GM18870 (cell line): ENCODE data around the gene OR6K6.

Experiments
- ATAC-seq: cut with Tn5 transposase; IDR thresholded peaks from one replicate; pipeline ENCODE4 v1.9.1; 2021; ENCODE audit warnings: moderate library complexity; ENCODE audit not compliant: unreplicated experiment

Gene OR6K6

DNA sequence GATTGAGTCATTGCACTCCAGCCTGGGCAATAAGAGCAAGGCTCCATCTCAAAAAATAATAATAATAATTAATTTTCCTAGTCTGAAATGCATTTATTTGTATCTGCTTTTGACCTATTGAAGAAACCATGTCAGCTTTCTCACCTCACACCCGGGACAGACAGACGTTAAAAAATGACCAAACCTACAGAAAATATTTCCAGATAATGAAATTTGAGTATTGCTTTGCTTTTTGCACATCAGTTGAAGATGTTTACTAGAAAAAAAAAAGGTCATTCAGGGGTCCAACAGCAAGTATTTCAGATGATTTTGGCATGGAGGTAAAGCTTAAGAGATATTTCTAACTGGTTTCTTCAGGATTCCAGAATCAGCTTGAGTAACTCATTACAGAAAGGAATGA, at the start of gene OR6K6:
Gene OR6K6 (plus strand): TSS at position 301 of the 400 bp plus-strand sequence. CDS start 168 bp downstream, outside the sequence.
- no peak for ATAC-seq

DNA sequence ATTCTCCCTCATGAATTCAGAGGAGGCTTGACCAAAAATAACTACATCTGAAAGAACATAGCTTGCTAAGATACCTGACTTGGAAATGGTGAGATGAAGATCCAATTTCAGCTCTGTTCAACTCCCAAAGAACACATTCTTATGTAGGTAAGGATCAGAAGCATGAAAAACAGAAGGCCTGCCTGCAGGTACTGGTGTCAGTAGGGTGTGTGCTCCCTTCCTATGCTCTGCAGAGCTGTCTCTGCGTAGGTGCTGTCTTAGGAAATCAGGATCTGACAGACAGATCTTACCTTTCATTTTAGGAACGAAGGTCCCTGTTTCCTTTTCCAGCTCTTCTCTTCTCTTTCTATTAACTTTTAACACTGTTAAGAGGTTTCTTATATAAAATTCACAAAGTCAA, 48.4 kb upstream of the OR6K6 start:
- no peak for ATAC-seq

- ATAC-seq, result no peak
These were observed 43.4 kb upstream of the OR6K6 start for GRCh38 chr1:158711098-158711497.

- ATAC-seq, result no peak
These were observed 39.8 kb upstream of the OR6K6 start for GRCh38 chr1:158714754-158715153.

DNA sequence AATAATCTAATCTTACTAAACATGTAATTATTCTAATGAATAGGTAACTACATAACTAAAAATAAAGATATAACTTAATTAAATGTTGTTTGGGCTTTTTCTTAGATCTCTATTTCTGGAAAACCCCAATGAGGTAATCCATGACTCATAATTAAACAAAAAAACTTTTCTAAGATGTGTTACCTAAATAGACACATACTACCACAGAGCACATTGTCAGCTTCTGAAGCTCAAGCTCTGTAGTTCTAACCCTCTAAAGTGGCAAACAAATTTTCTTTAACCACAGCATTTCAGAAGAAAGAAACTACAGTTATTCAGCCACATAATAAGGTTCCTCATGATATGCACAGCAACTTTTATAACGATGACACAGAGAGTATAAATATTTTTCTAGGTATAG, 38.2 kb upstream of the OR6K6 start:
- ATAC-seq, result peak; percentile 58

DNA sequence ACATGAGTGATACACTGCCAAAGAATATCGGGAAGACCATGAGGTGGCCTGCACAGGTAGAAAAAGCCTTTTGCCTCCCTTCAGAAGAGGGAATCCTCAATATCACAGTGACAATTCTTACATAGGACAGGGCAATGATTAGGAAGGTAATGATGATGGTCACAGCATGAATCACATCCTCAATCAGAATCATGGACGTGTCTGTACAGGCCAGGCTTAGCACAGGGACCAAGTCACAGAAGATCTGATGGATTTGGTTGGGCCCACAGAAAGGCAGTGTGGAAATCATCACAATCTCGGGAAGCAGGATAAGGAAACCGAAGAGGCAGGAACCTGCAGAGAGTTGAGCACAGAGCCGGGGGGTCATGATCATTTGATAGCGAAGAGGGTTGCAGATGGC, 37.2 kb upstream of the OR6K6 start:
- ATAC-seq, result no peak

- no peak for ATAC-seq
These were observed 34.9 kb upstream of the OR6K6 start for GRCh38 chr1:158719664-158720063.

DNA sequence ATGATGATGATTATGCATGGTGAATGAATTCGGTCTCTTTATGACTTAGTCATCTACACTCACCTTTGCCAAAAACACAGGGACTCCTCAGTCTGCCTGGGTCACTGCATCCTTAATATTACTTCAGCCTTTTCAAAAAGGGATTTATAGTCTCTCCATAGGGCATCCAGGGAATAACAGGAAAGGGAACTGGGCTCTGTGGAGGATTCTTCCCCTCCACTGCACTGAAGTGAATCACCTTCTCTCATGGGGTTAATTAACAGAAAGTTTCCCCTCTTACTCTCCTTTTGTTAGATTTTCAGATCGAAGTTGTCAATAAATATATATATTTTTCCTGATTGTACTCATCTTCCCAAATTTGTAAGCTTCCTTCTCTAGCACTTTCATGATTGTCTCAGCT, 33.9 kb upstream of the OR6K6 start, which contains the start of gene OR6K3:
Gene OR6K3 (minus strand): TSS at position 101 of the 400 bp plus-strand sequence. CDS start 2,605 bp downstream, outside the sequence.
- ATAC-seq, result no peak

DNA sequence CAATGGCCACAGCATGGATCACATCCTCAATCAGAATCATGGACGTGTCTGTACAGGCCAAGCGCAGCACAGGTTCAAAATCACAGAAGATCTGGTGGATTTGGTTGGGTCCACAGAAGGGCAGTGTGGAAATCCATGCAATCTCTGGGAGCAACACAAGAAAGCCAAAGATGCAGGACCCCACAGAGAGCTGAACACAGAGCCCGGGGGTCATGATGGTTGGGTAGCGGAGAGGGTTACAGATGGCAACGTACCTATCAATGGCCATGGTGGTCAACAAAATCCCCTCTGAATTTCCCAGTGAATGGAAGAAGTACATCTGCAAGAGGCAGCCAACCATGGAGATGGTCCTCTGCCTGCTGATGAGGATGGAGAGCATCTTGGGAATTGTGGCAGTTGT, 30.1 kb upstream of the OR6K6 start:
- ATAC-seq, result no peak

- no peak for ATAC-seq
These were observed 25.9 kb upstream of the OR6K6 start for GRCh38 chr1:158728510-158729225.

- ATAC-seq, result no peak
These were observed 24.1 kb upstream of the OR6K6 start for GRCh38 chr1:158730453-158730852.

DNA sequence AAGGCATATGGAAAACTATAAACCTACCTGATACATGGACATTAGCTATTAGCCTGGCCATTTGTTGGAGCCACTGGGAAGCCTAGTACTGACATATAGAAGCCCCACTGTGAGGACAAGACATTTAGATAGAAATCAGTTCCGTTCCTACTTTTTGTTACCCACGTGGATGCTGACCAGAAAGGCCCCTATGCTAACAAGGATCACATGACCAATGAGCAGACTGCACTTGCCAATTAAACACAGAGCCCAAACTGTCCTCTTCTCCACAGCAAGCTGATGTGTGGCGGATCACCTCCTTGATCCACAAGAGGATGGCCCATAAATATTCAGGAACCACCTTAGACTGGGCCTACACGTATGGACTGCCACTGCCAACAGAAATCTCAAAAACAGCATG, 22.8 kb upstream of the OR6K6 start:
- no peak for ATAC-seq

DNA sequence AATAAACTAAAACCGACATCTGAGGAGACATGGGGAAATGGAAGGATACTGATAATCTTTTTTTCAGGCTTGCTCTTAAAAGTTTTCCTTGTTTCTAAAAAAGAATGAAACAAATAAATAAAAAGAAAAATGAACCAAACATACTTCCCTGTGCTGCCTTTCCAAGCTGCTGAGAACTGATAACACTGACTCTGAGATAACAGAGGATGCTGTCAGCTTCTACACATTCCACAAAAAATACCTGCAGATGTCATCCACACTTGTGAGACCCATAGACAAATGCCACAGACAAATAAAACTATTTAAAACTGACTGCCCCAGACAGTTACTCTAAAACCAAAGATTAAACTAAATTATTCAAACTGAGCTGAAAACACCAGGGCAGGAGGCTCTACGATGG, 22.0 kb upstream of the OR6K6 start:
- no peak for ATAC-seq

DNA sequence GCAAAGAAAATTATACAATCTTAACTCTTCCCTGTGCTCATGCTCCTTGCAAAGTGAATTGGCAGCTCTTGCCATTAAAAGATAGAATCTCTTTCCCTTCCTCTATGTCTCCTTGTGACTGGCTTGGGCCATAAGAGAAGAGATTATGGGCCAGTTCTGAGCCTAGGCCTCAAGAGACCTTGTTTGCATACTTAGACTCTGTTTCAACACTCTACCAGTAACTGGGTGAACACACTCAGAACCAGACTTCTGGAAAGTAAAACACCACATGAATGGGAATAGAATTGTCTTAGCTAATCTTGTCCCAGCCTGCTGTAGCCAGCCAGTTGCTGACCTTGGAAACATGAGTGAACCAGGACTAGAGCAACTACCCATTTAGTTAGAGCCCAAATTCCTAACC, 18.7 kb upstream of the OR6K6 start:
- ATAC-seq, result no peak

- ATAC-seq, result no peak
These were observed 2.3 kb upstream of the OR6K6 start for GRCh38 chr1:158752155-158752712.

DNA sequence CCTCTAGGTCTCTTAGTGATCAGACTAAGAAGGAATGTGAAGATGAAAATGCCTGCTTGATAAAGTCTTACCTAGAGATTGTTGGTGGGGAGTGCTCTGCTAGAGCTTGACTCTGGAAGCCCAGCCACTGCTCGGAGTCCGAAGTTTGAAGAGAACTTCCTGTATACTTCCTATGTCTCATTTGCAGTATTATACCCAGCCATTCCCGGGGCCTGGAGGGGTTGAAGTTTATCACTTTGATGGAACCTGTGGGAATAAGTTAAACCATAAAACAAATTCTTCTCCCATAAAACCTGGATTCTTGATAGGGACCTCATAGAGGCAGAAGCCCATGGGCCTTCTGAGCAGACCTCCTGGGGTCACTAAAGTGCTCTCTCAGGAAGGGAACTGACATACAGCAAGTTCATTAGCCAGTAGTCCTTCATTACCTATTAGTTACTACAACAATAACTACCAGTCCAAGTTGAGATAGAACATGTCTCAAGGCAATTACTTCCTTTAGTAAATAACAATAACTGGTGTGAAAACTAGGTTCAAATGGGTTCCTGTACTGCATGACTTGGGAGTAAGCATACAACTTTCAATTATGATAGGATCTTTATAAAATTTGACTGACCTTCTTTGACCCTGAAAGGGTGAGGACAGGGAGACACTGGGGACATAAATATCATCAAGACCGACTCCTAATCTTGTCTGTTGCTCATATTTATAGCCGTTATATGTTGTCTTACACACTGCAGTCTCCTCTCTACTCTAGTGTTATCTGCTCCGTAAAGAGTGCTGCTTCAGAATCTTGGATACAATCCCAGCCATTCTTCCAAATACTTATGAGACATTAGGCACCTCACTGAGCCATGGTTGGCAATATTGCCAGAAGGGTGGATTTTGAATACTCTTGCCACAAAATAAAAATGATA, 17.7 kb downstream of the OR6K6 start, which contains the start of gene OR6N1:
Gene OR6N1 (minus strand): TSS at position 246 of the 917 bp plus-strand sequence. CDS start 5,513 bp downstream, outside the sequence.
- ATAC-seq, result no peak

DNA sequence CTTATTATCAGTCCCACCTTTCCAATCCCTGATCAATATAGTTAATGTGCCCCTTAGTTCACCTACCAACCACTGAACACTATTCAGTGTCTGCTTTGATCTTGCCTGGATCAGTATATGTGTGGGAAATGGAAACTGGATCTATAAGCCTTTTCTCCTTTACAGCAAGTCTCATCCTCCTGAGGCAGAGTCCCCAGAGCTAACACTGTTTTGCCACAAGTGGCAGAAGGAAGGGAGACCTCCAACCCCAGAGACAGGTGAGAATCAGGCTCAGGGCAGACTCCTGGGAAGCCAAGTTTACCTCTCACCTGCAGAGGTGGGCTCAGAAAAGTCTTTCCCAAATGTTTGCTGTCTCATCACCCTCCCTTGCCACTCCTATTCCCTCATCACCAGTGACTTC, 26.6 kb downstream of the OR6K6 start, which contains the start of gene OR6N2:
Gene OR6N2 (minus strand): TSS at position 101 of the 400 bp plus-strand sequence. CDS start 3,569 bp downstream, outside the sequence.
- no peak for ATAC-seq

DNA sequence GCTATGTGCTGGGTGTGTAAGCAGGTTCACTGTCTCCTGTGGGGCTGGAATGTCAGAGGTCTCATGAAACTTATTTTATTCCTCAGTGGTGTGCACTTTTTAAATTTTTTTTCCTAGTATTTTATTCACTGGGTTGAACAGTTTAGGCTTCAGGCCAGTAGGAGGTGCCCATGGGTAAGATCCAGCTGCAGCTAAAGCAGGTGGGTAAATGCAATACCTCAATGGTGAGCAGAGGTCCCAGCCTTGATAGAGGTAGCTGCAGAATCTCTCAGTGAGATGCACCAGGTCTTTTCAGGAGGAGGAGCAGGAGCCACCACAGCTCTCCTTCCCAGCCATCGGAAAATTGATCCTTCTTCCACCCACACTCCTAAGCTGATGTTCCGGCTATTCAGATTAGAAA, 39.1 kb downstream of the OR6K6 start:
- no peak for ATAC-seq

- no peak for ATAC-seq
These were observed 39.7 kb downstream of the OR6K6 start for GRCh38 chr1:158794247-158794646.

DNA sequence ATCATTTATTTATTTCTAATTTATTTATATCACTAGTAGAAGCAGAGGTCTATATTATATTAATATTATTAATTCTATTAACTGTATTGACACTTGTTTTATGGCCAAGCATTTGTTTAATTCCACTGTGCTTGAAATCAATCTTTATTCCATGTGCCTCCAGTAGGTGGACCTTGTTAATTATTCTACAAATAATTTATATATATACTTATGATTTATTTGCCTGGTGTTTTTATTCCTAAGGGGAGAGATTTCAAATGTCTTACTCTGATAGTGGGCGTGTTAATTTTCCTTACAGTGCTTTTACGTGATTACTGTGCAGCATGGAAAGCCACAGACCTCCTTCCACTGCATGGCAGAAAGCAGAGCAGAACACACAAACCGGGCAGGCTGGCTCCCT, 44.0 kb downstream of the OR6K6 start:
- ATAC-seq, result no peak

DNA sequence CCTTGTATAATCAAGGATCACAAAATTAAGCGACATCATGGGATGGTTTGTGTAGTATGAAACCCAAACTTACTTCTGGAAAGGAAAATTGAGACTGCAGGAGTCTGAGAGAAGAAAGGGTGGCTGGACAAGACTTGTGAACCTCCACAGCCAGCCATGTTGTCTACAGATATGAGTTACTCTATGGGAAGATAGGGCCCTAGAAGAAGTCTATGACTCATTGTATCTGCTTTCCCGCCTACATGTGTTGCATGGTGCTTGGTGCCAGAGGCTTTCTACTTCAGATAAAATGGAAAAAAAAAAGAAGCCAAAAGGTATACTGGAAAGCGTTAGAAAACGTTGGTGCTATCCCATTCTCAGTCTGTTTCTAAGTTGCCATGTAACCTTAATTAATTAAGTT, 45.2 kb downstream of the OR6K6 start:
- ATAC-seq, result no peak
